Caco-2 (cell line): Measurements from ENCODE around the gene KCNH3. TPM values are rescaled to one million over a fixed set of nuclear protein-coding genes. Genes with fewer than 3 reads are reported as not detected.

Experiments
- BruUV-seq: library from RNA; stranded (reverse); fragments of 400-500 nt; replicated peaks from 2 replicates; lab custom pipeline; 2021; lab: Mats Ljungman, UMichigan
- CTCF ChIA-PET: fragments of 300-600 bp; sonication (Branson Sonifier 250); formaldehyde crosslinking; loops from one replicate; lab custom pipeline; 2022; ENCODE audit warnings: antibody characterized with exemption; lab: Charles Lee
- POLR2A ChIA-PET: fragments of 300-600 bp; sonication (Branson Sonifier 250); formaldehyde crosslinking; loops from one replicate; lab custom pipeline; 2022; ENCODE audit warnings: antibody characterized with exemption; lab: Charles Lee
- DNase-seq, 2 experiments: peaks; one replicate each; pipeline versions ENCODE4 v3.0.0 to v3.0.0-alpha.2; 2020 to 2022
- H3K27me3 ChIP-seq: replicated peaks from 2 replicates; pipeline ENCODE4 v1.6.0; 2011; ENCODE audit warnings: low read length; ENCODE audit not compliant: control insufficient read depth, insufficient read depth
- H3K36me3 ChIP-seq: 2 replicates; pipeline ENCODE4 v1.5.1; 2011; ENCODE audit warnings: low read length; ENCODE audit not compliant: control insufficient read depth, insufficient read depth
- H3K4me1 ChIP-seq: fragments of 250-450 bp; sonication (Bioruptor Pico); 2 replicates; pipeline ENCODE4 v1.5.1; 2020; ENCODE audit warnings: mild to moderate bottlenecking
- H3K4me3 ChIP-seq: 2 replicates; pipeline ENCODE4 v1.5.1; 2011; ENCODE audit warnings: low read depth, mild to moderate bottlenecking, control low read depth, low read length
- H3K9me3 ChIP-seq: fragments of 250-450 bp; sonication (Bioruptor Pico); 2 replicates; pipeline ENCODE4 v1.5.1; 2020; ENCODE audit warnings: mild to moderate bottlenecking, moderate library complexity
- H3K27ac Mint-ChIP-seq: one replicate; pipeline ENCODE4 v1.8.0; 2022; ENCODE audit warnings: mixed read lengths; ENCODE audit not compliant: unreplicated experiment
- H3K27me3 Mint-ChIP-seq: one replicate; pipeline ENCODE4 v1.8.0; 2022; ENCODE audit warnings: mixed read lengths; ENCODE audit not compliant: insufficient read depth, unreplicated experiment
- H3K36me3 Mint-ChIP-seq: one replicate; pipeline ENCODE4 v1.8.0; 2022; ENCODE audit warnings: mild to moderate bottlenecking, mixed read lengths; ENCODE audit not compliant: insufficient read depth, unreplicated experiment
- H3K4me1 Mint-ChIP-seq: one replicate; pipeline ENCODE4 v1.8.0; 2022; ENCODE audit warnings: low read depth, mixed read lengths; ENCODE audit not compliant: unreplicated experiment
- H3K4me3 Mint-ChIP-seq: one replicate; pipeline ENCODE4 v1.8.0; 2022; ENCODE audit warnings: mild to moderate bottlenecking, moderate library complexity, mixed read lengths; ENCODE audit not compliant: unreplicated experiment
- H3K9me3 Mint-ChIP-seq: one replicate; pipeline ENCODE4 v1.8.0; 2022; ENCODE audit warnings: mixed read lengths; ENCODE audit not compliant: unreplicated experiment
- CTCF ChIP-seq, 2 experiments: fragments of 200-600 bp in 1 of 2; IDR thresholded peaks; 1 replicate in 1 of 2; 2 replicates in 1 of 2; pipeline versions ENCODE4 v1.5.1 to v1.8.0; 2011 to 2022; ENCODE audit warnings: antibody characterized with exemption in 1 of 2, control low read depth in 1 of 2, inconsistent platforms in 1 of 2, low read depth in 1 of 2, low read length in 1 of 2, mild to moderate bottlenecking in 1 of 2, moderate library complexity in 1 of 2; ENCODE audit not compliant: insufficient read depth in 1 of 2, severe bottlenecking in 1 of 2, unreplicated experiment in 1 of 2
- intact Hi-C: fragments of 100-400 bp; cut with micrococcal nuclease; formaldehyde crosslinking; loops from one replicate; pipeline ENCODE4 v1.10.0; 2022; ENCODE audit not compliant: unreplicated experiment
- total RNA-seq: library from RNA; stranded (reverse); gene quantifications from 2 replicates; pipeline ENCODE4 v1.2.3, GENCODE V29; 2022

KCNH3 gene
- total RNA-seq, 1 experiment from 2014 or later, result 0.27 TPM

GRCh38 chr12:49565406-49566265 lies 26.8 kb downstream of the KCNH3 start:
- Histone ChIP-seq H3K36me3 (peaks cover 7% of the 10 kb centered on the region; the same call in 1 of the 2 replicates), H3K9me3 (no peaks in the 10 kb centered on the region), H3K4me3 (no peak overlapping the region), H3K27me3 (no peaks in the 10 kb centered on the region), H3K4me1 (no peaks in the 10 kb centered on the region)
- Mint-ChIP-seq H3K9me3 (no peaks in the 10 kb centered on the region), H3K4me1 (no peaks in the 10 kb centered on the region), H3K4me3 (no peak overlapping the region), H3K36me3 (peaks cover 61% of the 10 kb centered on the region), H3K27ac (no peak overlapping the region), H3K27me3 (no peaks in the 10 kb centered on the region)
- TF ChIP-seq CTCF (IDR thresholded peaks at IDR 0.05; ENCODE audit: insufficient read depth in 1 of 2, low read depth in 1 of 2, low read length in 1 of 2, severe bottlenecking in 1 of 2, unreplicated experiment in 1 of 2), result no peak
- DNase-seq, result no peak
- POLR2A ChIA-PET, result no interaction called here
- CTCF ChIA-PET, result interaction anchor here (1.0 to 2.2 kb wide), 2 partner anchors 12 kb away, joined by 3 to 11 read pairs; no protein-coding TSS in a partner anchor
- intact Hi-C loops, result no loop called here
- BruUV-seq, result no TSS peak

GRCh38 chr12:49566361-49566760 lies 27.5 kb downstream of the KCNH3 start:
- H3K4me3 ChIP-seq, result no peak overlapping the region

More at GRCh38 chr12:49566361-49566760, 27.5 kb downstream of the KCNH3 start:
- no peak for TF ChIP-seq CTCF (IDR thresholded peaks at IDR 0.05; ENCODE audit: insufficient read depth in 1 of 2, low read depth in 1 of 2, low read length in 1 of 2, severe bottlenecking in 1 of 2, unreplicated experiment in 1 of 2)
- Mint-ChIP-seq H3K4me3 (no peak overlapping the region), H3K36me3 (peaks cover 53% of the 10 kb centered on the region), H3K27ac (no peak overlapping the region), H3K9me3 (peaks cover 2% of the 10 kb centered on the region), H3K4me1 (peaks cover 2% of the 10 kb centered on the region), H3K27me3 (no peaks in the 10 kb centered on the region)
- no peak for DNase-seq
- no TSS peak for BruUV-seq
- POLR2A ChIA-PET, result interaction anchor here (0.7 to 1.1 kb wide), 2 partner anchors 62 to 175 kb away, joined by 3 to 8 read pairs; partner anchors contain the start of gene TMBIM6
- intact Hi-C loops, result no loop called here
- H3K36me3 ChIP-seq, result peaks cover 8% of the 10 kb centered on the region; the same call in 1 of the 2 replicates
- CTCF ChIA-PET, result interaction anchor here (0.7 to 2.2 kb wide), 3 partner anchors 12 to 308 kb away, joined by 4 to 11 read pairs (median 4); no protein-coding TSS in a partner anchor
- no peaks in the 10 kb centered on the region for H3K9me3 ChIP-seq
- no peaks in the 10 kb centered on the region for H3K4me1 ChIP-seq
- H3K27me3 ChIP-seq, result no peaks in the 10 kb centered on the region
